ENCODE measurements around the gene SLC6A9.

SLC6A9 gene

GRCh38 chr1:43969746-43970466, 61.4 kb downstream of the SLC6A9 start, which contains the start of gene DPH2:
DPH2 (plus strand) TSS chr1:43970010; CDS start chr1:43970176, 166 bp downstream.
- DNase-seq (ENCODE audit: low read depth): peak; percentile 90

- DNase-seq (ENCODE audit: low read depth): no peak
Observed at GRCh38 chr1:43969416-43969745, 61.9 kb downstream of the SLC6A9 start.

GRCh38 chr1:43968348-43968948, 62.8 kb downstream of the SLC6A9 start:
- DNase-seq (ENCODE audit: low read depth): no peak

GRCh38 chr1:43965316-43965715, 65.9 kb downstream of the SLC6A9 start:
- DNase-seq (ENCODE audit: low read depth): no peak

- DNase-seq (ENCODE audit: low read depth): no peak
Observed at GRCh38 chr1:43963890-43964289, 67.4 kb downstream of the SLC6A9 start.

- no peak for DNase-seq (ENCODE audit: low read depth)
Observed at GRCh38 chr1:43963006-43963405, 68.3 kb downstream of the SLC6A9 start.

- DNase-seq (ENCODE audit: low read depth): no peak
Observed at GRCh38 chr1:43962324-43962723, 68.9 kb downstream of the SLC6A9 start.

- DNase-seq (ENCODE audit: low read depth): no peak
Observed at GRCh38 chr1:43961692-43962091, 69.6 kb downstream of the SLC6A9 start.

GRCh38 chr1:43960798-43961197, 70.5 kb downstream of the SLC6A9 start:
- no peak for DNase-seq (ENCODE audit: low read depth)

GRCh38 chr1:43958351-43959255, 72.7 kb downstream of the SLC6A9 start:
- DNase-seq (ENCODE audit: low read depth): no peak

- DNase-seq (ENCODE audit: low read depth): no peak
Observed at GRCh38 chr1:43957407-43958040, 73.7 kb downstream of the SLC6A9 start.

GRCh38 chr1:43956234-43956633, 75.0 kb downstream of the SLC6A9 start:
- no peak for DNase-seq (ENCODE audit: low read depth)

- DNase-seq (ENCODE audit: low read depth): no peak
Observed at GRCh38 chr1:43954036-43954435, 77.2 kb downstream of the SLC6A9 start.

- no peak for DNase-seq (ENCODE audit: low read depth)
Observed at GRCh38 chr1:43953361-43953760, 77.9 kb downstream of the SLC6A9 start.

- no peak for DNase-seq (ENCODE audit: low read depth)
Observed at GRCh38 chr1:43952731-43953346, 78.4 kb downstream of the SLC6A9 start.

- DNase-seq (ENCODE audit: low read depth): no peak
Observed at GRCh38 chr1:43951021-43951985, 80.0 kb downstream of the SLC6A9 start.

- no peak for DNase-seq (ENCODE audit: low read depth)
Observed at GRCh38 chr1:43949678-43950077, 81.6 kb downstream of the SLC6A9 start.

GRCh38 chr1:43947874-43948437, 83.3 kb downstream of the SLC6A9 start:
- no peak for DNase-seq (ENCODE audit: low read depth)

- DNase-seq (ENCODE audit: low read depth): no peak
Observed at GRCh38 chr1:43947061-43947873, 84.0 kb downstream of the SLC6A9 start.

Data from activated T-helper 1 cell treated with Interleukin-2 at 50 U/mL for 16 hours (primary cell).